Lower lobe of right lung (tissue), 2 donors: ENCODE measurements around the gene STRA6. TPM values are rescaled to one million over a fixed set of nuclear protein-coding genes. Genes with fewer than 3 reads are reported as not detected.
"Not testable (repeated sequence)": the region's sequence is repeated elsewhere in the genome, so short reads cannot be mapped to it uniquely, and the experiment has no call there.

ENCODE experiments used
- ATAC-seq, 2 donors: fragments of 200-7000 bp; cut with Tn5 transposase; one replicate each; pipeline ENCODE4 v1.9.1; 2020 to 2022; ENCODE audit warnings: mild to moderate bottlenecking in 2 of 2, moderate library complexity in 2 of 2
- DNase-seq: peaks from one replicate; pipeline ENCODE4 v3.0.0-alpha.2; 2020
- H3K27ac ChIP-seq: fragments of 200-600 bp; one replicate; pipeline ENCODE4 v1.8.0; 2022
- H3K27me3 ChIP-seq: fragments of 200-600 bp; one replicate; pipeline ENCODE4 v1.8.0; 2022; ENCODE audit warnings: low read depth
- H3K36me3 ChIP-seq: fragments of 200-600 bp; one replicate; pipeline ENCODE4 v1.8.0; 2022; ENCODE audit warnings: mild to moderate bottlenecking
- H3K4me1 ChIP-seq: fragments of 200-600 bp; one replicate; pipeline ENCODE4 v1.8.0; 2022
- H3K4me3 ChIP-seq: fragments of 200-600 bp; one replicate; pipeline ENCODE4 v1.8.0; 2022; ENCODE audit warnings: mild to moderate bottlenecking
- H3K9me3 ChIP-seq: fragments of 200-600 bp; one replicate; pipeline ENCODE4 v1.8.0; 2022
- intact Hi-C: fragments of 100-400 bp; cut with DNase I; formaldehyde crosslinking; loops from one replicate; pipeline ENCODE4 v1.11.0; 2022
- total RNA-seq: library from RNA; stranded (reverse); fragmentation: NEBNext Ultra II Directional; extraction: Animal tissue kit (Norgen Biotek cat#: 25700); gene quantifications from one replicate; pipeline ENCODE4 v1.2.1, GENCODE V29; 2021
- TF ChIP-seq, protein P1 (sequence below): fragments of 200-600 bp; IDR thresholded peaks from one replicate; pipeline ENCODE4 v1.8.0; 2022; ENCODE audit warnings: antibody characterized with exemption, mild to moderate bottlenecking
- donor health status: DM: no; HTN: yes; CAD: no; lungs with severe emphysema.

The STRA6 gene
- total RNA-seq, 1 donor from 2014 or later, result not detected

DNA sequence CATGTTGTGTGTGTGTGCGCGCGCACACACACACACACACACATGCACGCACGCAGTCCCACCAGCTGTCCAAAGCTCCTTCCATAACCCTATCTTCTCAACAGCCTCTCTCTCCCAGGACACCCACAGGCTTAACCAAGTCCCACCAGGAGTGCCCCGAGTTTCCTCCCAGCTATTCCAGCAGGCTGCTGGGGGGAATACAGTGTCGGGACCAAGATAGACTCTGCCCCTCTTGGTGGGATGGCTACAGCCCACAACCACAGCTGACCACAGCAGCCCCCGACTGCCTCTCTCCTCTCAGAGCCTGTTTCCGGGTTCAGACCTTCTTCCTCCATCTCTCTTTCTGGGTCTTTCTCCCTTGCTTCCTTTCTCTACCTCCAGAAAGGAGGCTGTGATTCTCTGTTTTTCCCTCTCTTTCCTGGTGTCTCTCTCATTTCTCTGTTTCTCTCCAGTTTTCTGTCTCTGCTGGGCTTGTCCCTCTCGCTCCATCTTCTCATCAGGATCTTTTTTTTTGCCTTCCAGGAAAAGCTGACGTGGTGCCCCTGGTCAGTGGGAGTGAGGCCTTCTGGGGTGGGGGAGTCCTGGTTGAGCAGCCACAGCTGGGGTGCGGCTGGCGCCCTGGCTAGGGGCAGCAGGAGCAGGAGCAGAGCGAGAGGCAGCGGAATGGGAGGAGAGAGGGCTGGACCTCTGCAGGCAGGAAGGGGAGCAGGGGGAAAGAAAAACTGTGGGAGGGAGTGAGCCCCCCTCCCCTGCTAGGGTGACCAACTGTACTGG is 32.3 kb downstream of the STRA6 start:
- Histone ChIP-seq H3K27me3 (no peaks in the 10 kb centered on the region), H3K9me3 (no peaks in the 10 kb centered on the region), H3K4me3 (no peak overlapping the region), H3K4me1 (peaks cover 11% of the 10 kb centered on the region), H3K36me3 (no peaks in the 10 kb centered on the region), H3K27ac (no peak overlapping the region)
- intact Hi-C loops, result no loop called here
- TF ChIP-seq, protein P1, sequence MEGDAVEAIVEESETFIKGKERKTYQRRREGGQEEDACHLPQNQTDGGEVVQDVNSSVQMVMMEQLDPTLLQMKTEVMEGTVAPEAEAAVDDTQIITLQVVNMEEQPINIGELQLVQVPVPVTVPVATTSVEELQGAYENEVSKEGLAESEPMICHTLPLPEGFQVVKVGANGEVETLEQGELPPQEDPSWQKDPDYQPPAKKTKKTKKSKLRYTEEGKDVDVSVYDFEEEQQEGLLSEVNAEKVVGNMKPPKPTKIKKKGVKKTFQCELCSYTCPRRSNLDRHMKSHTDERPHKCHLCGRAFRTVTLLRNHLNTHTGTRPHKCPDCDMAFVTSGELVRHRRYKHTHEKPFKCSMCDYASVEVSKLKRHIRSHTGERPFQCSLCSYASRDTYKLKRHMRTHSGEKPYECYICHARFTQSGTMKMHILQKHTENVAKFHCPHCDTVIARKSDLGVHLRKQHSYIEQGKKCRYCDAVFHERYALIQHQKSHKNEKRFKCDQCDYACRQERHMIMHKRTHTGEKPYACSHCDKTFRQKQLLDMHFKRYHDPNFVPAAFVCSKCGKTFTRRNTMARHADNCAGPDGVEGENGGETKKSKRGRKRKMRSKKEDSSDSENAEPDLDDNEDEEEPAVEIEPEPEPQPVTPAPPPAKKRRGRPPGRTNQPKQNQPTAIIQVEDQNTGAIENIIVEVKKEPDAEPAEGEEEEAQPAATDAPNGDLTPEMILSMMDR, result no peak
- peak; percentile 24 for DNase-seq
- no peak for ATAC-seq

DNA sequence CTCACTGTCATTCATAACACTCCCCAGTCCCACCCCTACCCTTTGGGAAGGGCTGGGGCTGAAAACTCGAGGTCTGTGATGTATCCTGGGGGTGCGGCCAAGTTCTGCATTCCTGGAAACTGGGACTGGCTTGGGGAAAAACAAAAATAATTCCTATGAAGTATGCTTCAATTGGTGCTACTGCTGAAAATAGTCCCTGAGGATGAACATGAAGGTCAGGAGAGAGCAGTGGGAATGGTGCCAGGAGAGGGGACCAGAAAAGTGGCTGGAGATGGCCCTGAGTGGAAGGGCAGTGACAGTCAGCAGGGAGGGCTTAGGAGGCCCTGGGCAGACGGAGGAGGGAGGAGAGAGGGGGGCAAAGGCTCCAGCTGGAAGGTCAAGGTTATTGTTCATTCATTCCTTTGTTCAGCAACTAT is 33.9 kb downstream of the STRA6 start:
- Histone ChIP-seq H3K27ac (no peak overlapping the region), H3K27me3 (no peaks in the 10 kb centered on the region), H3K4me3 (no peak overlapping the region), H3K9me3 (no peaks in the 10 kb centered on the region), H3K36me3 (no peaks in the 10 kb centered on the region), H3K4me1 (peaks cover 11% of the 10 kb centered on the region)
- TF ChIP-seq, protein P1, result no peak
- ATAC-seq (no peak), DNase-seq (peak; percentile 18)
- intact Hi-C loops, result no loop called here

DNA sequence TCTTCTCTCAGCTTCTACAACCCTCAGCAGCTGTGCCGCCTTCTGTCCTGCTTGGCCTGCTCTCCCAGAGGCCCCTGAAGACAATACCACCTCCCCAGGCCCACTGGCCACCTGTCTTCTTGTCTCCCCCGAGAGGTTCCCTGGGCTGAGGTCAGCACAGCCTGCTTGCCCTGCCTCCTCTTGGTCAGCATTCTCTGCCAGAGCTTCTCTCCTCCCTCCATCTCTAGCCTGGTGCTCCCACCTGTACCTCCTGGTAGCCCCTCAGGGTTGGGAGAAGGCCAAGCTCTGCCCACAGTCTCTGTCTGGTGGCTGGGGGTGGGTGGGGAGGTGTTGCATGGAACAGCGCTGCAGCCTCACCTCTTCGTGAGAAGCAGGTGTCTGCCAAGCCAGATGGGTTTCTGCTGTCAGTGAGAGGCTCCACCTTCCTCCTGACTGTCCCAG is 34.7 kb downstream of the STRA6 start:
- TF ChIP-seq, protein P1, result no peak
- no peak overlapping the region for H3K4me3 ChIP-seq
- H3K4me1 ChIP-seq, result peaks cover 11% of the 10 kb centered on the region
- ATAC-seq, result no peak
- peak; percentile 15 for DNase-seq
- intact Hi-C loops, result no loop called here
- H3K36me3 ChIP-seq, result no peaks in the 10 kb centered on the region
- H3K9me3 ChIP-seq, result no peaks in the 10 kb centered on the region
- H3K27ac ChIP-seq, result no peak overlapping the region
- H3K27me3 ChIP-seq, result no peaks in the 10 kb centered on the region

DNA sequence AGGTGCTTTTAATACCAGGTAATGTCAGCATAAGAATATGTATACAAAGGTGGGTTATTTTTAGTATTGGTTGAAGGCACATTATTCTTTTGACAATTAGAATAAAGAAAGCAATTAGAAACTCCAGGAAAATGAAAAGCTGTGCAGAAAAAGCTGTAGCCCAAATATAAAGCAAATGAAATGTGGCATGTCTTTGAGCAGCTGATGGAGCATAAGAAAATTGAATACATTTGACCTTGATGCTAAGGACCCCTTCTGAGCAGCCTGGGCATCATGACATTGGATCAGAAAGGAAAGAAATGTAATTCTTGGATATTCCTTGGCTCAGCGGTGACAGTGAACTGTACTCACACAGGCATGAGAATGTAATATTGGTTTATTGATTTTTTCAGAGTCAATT is 37.1 kb downstream of the STRA6 start:
- DNase-seq, result no peak
- Histone ChIP-seq H3K36me3 (no peaks in the 10 kb centered on the region), H3K27me3 (peaks cover 6% of the 10 kb centered on the region), H3K9me3 (no peaks in the 10 kb centered on the region), H3K4me3 (no peak overlapping the region), H3K27ac (no peak overlapping the region), H3K4me1 (no peaks in the 10 kb centered on the region)
- no peak for ATAC-seq
- TF ChIP-seq, protein P1, result no peak
- intact Hi-C loops, result no loop called here

DNA sequence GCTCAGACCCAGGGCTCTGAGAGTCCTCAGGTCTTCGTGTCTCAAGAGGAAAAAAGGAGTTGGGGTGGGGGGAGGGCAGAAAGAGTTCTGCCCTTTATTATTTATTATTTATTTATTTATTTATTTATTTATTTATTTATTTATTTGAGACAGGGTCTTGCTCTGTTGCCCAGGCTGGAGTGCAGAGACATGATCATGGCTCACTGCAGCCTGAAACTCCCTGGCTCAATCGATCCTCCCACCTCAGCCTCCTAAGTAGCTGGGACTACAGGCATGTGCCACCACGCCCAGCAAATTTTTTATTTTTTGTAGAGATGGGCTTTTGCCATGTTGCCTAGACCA is 40.4 kb downstream of the STRA6 start:
- H3K36me3 ChIP-seq, H3K4me1 ChIP-seq, DNase-seq, H3K27ac ChIP-seq, H3K9me3 ChIP-seq, intact Hi-C loops, H3K4me3 ChIP-seq, ATAC-seq, H3K27me3 ChIP-seq: not testable (repeated sequence)

DNA sequence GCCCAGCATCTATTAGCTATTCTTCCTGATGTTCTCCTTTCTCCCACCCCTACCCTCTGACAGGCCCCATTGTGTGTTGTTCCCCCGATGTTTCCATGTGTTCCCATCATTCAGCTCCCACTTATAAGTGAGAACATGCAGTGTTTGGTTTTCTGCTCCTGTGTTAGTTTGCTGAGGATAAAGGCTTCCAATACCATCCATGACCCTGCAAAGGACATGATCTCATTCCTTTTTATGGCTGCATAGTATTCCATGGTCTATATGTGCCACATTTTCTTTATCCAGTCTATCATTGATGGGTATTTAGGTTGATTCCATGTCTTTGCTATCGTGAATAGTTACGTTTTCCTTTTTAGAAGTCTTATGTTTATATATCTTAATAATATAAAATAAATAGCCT is 42.2 kb downstream of the STRA6 start:
- H3K4me3 ChIP-seq, H3K36me3 ChIP-seq, DNase-seq, H3K27me3 ChIP-seq, H3K27ac ChIP-seq, intact Hi-C loops, H3K9me3 ChIP-seq, ATAC-seq: not testable (repeated sequence)
- H3K4me1 ChIP-seq, result peaks cover 16% of the 10 kb centered on the region
